HFFc6 (cell line): Measurements from ENCODE around the gene MTHFD2. TPM values are rescaled to one million over a fixed set of nuclear protein-coding genes. Genes with fewer than 3 reads are reported as not detected.

ENCODE experiments used
- DNase-seq: peaks from one replicate; pipeline ENCODE4 v3.0.0-alpha.2; 2018
- H3K27ac Mint-ChIP-seq: 2 replicates; pipeline ENCODE4 v1.8.0; 2020; ENCODE audit warnings: mild to moderate bottlenecking, mixed read lengths
- H3K27me3 Mint-ChIP-seq: 2 replicates; pipeline ENCODE4 v1.8.0; 2021; ENCODE audit warnings: mild to moderate bottlenecking, moderate library complexity, mixed read lengths; ENCODE audit not compliant: insufficient read depth
- H3K36me3 Mint-ChIP-seq: 2 replicates; pipeline ENCODE4 v1.8.0; 2021; ENCODE audit warnings: low read depth, mixed read lengths
- H3K4me1 Mint-ChIP-seq: 2 replicates; pipeline ENCODE4 v1.8.0; 2020; ENCODE audit warnings: low read depth, mixed read lengths
- H3K4me3 Mint-ChIP-seq: 2 replicates; pipeline ENCODE4 v1.8.0; 2020; ENCODE audit warnings: mild to moderate bottlenecking, moderate library complexity, mixed read lengths
- H3K9me3 Mint-ChIP-seq: 2 replicates; pipeline ENCODE4 v1.8.0; 2020; ENCODE audit warnings: mild to moderate bottlenecking, mixed read lengths
- CTCF ChIP-seq: fragments of 200-600 bp; sonication (generic); IDR thresholded peaks from 2 replicates; pipeline ENCODE4 v1.5.0; 2021; ENCODE audit warnings: antibody characterized with exemption, mild to moderate bottlenecking
- total RNA-seq, 6 experiments: library from RNA; stranded (reverse); fragmentation: NEBNext Ultra II Directional; extraction: Animal tissue kit (Norgen Biotek cat#: 25700); gene quantifications; 2 replicates in 1 of 6; 3 replicates in 5 of 6; pipeline ENCODE4 v1.2.3, GENCODE V29; 2021

The MTHFD2 gene
- total RNA-seq, 6 experiments from 2014 or later: 75.3 to 99.6 (median 85.1) TPM

GRCh38 chr2:74242354-74243071 lies 44.1 kb downstream of the MTHFD2 start:
- H3K27ac Mint-ChIP-seq: no peak overlapping the region

GRCh38 chr2:74244286-74244685 lies 45.9 kb downstream of the MTHFD2 start:
- H3K4me3 Mint-ChIP-seq: no peak overlapping the region
- H3K36me3 Mint-ChIP-seq: peaks cover 5% of the 10 kb centered on the region; the same call in 1 of the 2 replicates
- H3K27me3 Mint-ChIP-seq: peaks cover 8% of the 10 kb centered on the region
- peaks cover 12% of the 10 kb centered on the region for H3K4me1 Mint-ChIP-seq
- no peak for DNase-seq
- no peak for TF ChIP-seq CTCF
- no peaks in the 10 kb centered on the region; the same call in none of the 2 replicates for H3K9me3 Mint-ChIP-seq
- H3K27ac Mint-ChIP-seq: no peak overlapping the region

More at GRCh38 chr2:74242354-74243071, 44.1 kb downstream of the MTHFD2 start:
- Mint-ChIP-seq H3K4me1 (peaks cover 24% of the 10 kb centered on the region), H3K4me3 (no peak overlapping the region), H3K9me3 (peaks cover 6% of the 10 kb centered on the region), H3K36me3 (peaks cover 5% of the 10 kb centered on the region; the same call in 1 of the 2 replicates), H3K27me3 (peaks cover 6% of the 10 kb centered on the region)
- no peak for DNase-seq
- no peak for TF ChIP-seq CTCF

GRCh38 chr2:74246496-74247195 lies 48.2 kb downstream of the MTHFD2 start:
- DNase-seq: no peak
- no peak for TF ChIP-seq CTCF
- H3K27ac Mint-ChIP-seq: no peak overlapping the region
- no peaks in the 10 kb centered on the region for H3K9me3 Mint-ChIP-seq
- H3K4me1 Mint-ChIP-seq: peaks cover 12% of the 10 kb centered on the region
- H3K27me3 Mint-ChIP-seq: peaks cover 8% of the 10 kb centered on the region
- no peaks in the 10 kb centered on the region for H3K36me3 Mint-ChIP-seq
- H3K4me3 Mint-ChIP-seq: no peak overlapping the region

- DNase-seq: no peak
- no peaks in the 10 kb centered on the region for H3K36me3 Mint-ChIP-seq
These were observed 51.1 kb downstream of the MTHFD2 start for GRCh38 chr2:74249406-74250122.

More at GRCh38 chr2:74249406-74250122, 51.1 kb downstream of the MTHFD2 start:
- Mint-ChIP-seq H3K27ac (no peak overlapping the region), H3K4me1 (no peaks in the 10 kb centered on the region), H3K27me3 (peaks cover 9% of the 10 kb centered on the region), H3K4me3 (no peak overlapping the region), H3K9me3 (no peaks in the 10 kb centered on the region)
- TF ChIP-seq CTCF: no peak
